BJ (cell line): ENCODE results near the gene PNLDC1. TPM values are rescaled to one million over a fixed set of nuclear protein-coding genes. Genes with fewer than 3 reads are reported as not detected.

Source experiments
- CTCF ChIA-PET: fragments of 350-600 bp; formaldehyde crosslinking; extraction: SDS; loops from one replicate; lab custom pipeline; 2021; ENCODE audit warnings: antibody characterized with exemption, inconsistent platforms; lab: Yijun Ruan, JAX
- POLR2A ChIA-PET: fragments of 300-600 bp; sonication (Branson Sonifier 250); formaldehyde crosslinking; extraction: SDS; loops from one replicate; lab custom pipeline; 2021; ENCODE audit warnings: antibody characterized with exemption; lab: Charles Lee
- DNase-seq: peaks from one replicate; pipeline ENCODE4 v3.0.0-alpha.2; 2011; ENCODE audit warnings: low read depth
- H3K27me3 ChIP-seq: 2 replicates; pipeline ENCODE4 v1.6.0; 2011; ENCODE audit warnings: low read length; ENCODE audit not compliant: control insufficient read depth, insufficient read depth
- H3K36me3 ChIP-seq: 2 replicates; pipeline ENCODE4 v1.5.1; 2011; ENCODE audit warnings: low read length; ENCODE audit not compliant: control insufficient read depth, insufficient read depth
- H3K4me3 ChIP-seq: 2 replicates; pipeline ENCODE4 v1.5.1; 2011; ENCODE audit warnings: low read depth, mild to moderate bottlenecking, control low read depth, low read length
- CTCF ChIP-seq: IDR thresholded peaks from 2 replicates; pipeline ENCODE4 v1.5.1; 2011; ENCODE audit warnings: low read depth, mild to moderate bottlenecking, control low read depth, inconsistent platforms, low read length, moderate library complexity; ENCODE audit not compliant: insufficient read depth
- polyA plus RNA-seq: library from polyadenylated mRNA; depleted of rRNA; stranded (reverse); fragments of >200 nt; gene quantifications from 2 replicates; pipeline ENCODE4 v1.2.3, GENCODE V29; 2011

PNLDC1 gene
- polyA plus RNA-seq, 1 experiment: not detected

DNA sequence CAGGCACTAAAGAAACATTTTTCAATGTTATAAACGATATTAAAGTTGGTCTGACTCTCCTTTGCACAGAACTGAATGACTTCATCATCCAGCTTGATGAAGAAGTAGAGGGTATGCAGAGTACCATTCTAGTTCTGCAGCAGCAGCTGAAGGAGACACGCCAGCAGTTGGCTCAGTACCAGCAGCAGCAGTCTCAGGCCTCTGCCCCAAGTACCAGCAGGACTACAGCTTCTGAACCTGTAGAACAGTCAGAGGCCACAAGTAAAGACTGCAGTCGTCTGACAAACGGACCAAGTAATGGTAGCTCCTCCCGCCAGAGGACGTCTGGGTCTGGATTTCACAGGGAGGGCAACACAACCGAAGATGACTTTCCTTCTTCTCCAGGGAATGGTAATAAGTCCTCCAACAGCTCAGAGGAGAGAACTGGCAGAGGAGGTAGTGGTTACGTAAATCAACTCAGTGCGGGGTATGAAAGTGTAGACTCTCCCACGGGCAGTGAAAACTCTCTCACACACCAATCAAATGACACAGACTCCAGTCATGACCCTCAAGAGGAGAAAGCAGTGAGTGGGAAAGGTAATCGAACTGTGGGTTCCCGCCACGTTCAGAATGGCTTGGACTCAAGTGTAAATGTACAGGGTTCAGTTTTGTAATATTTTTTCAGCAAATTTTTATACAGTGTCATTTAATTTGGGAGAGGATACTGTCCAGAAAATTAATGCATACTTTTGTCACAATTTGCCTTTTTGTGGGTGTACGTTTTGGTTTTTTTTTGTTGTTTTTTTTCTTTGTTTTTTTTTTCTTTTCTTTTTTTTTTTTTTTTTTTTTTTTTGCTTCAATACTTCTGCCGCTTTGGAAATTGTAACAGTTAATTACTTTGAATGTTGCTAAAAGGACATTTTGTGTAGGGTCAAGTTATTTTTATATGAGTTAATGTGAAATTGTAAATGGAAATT, 44.8 kb upstream of the PNLDC1 start:
- Histone ChIP-seq H3K4me3 (no peak overlapping the region), H3K27me3 (no peaks in the 10 kb centered on the region), H3K36me3 (peaks cover 13% of the 10 kb centered on the region)
- POLR2A ChIA-PET: no interaction called here
- no peak for DNase-seq
- CTCF ChIA-PET: interaction anchor here (0.8 to 1.5 kb wide), 2 partner anchors 35 to 63 kb away, joined by 3 read pairs; no protein-coding TSS in a partner anchor
- no peak for TF ChIP-seq CTCF

DNA sequence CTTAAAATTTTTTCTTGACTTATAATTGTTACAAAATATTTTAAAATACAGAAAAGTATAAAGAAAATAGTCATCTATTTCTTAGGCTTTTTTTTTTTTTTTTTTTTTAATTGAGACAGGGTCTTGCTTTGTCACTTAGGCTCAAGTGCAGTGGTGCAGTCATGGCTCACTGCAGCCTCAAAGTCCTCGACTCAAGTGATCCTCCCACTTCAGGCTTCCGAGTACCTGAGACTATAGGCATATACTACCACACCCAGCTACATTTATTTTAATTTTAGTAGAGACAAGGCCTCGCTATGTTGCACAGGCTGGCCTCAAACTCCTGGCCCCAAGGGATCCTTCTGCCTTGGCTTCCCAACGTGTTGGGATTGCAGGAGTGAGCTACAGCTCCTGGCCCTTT, 43.6 kb upstream of the PNLDC1 start:
- no peak for TF ChIP-seq CTCF
- Histone ChIP-seq H3K27me3 (no peaks in the 10 kb centered on the region), H3K4me3 (no peak overlapping the region), H3K36me3 (peaks cover 11% of the 10 kb centered on the region)
- CTCF ChIA-PET: interaction anchor here (1.0 kb wide), 1 partner anchor 24 kb away, joined by 3 read pairs; no protein-coding TSS in a partner anchor
- POLR2A ChIA-PET: no interaction called here
- no peak for DNase-seq

GRCh38 chr6:159758031-159759001, 41.8 kb upstream of the PNLDC1 start:
- peak; percentile 38 for TF ChIP-seq CTCF
- ChIA-PET CTCF (interaction anchor here (1.0 to 2.3 kb wide), 2 partner anchors 11 to 72 kb away, joined by 3 to 5 read pairs; no protein-coding TSS in a partner anchor), POLR2A (no interaction called here)
- H3K27me3 ChIP-seq: no peaks in the 10 kb centered on the region
- H3K36me3 ChIP-seq: peaks cover 8% of the 10 kb centered on the region
- no peak for DNase-seq
- no peak overlapping the region for H3K4me3 ChIP-seq

DNA sequence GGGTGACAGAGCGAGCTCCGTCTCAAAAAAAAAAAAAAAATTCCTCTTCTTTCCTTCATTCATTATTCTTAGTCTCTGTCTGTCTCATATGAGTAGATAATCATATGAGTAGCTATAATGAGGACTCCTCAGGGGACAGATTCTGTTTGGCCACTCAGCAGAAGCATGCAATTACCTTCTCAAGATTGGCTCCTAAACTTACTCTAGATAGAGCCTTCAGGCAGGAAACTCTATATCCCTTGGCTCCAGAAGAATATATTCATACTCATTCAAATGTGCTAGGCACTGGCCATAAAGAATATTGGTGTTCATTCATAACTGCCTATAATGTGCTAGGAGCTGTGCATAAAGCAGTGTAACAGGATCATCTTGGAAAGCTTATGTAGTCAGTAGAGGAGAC, 40.4 kb upstream of the PNLDC1 start:
- no peak for DNase-seq
- H3K27me3 ChIP-seq: no peaks in the 10 kb centered on the region
- no peak for TF ChIP-seq CTCF
- H3K36me3 ChIP-seq: peaks cover 8% of the 10 kb centered on the region
- ChIA-PET POLR2A (interaction anchor here (0.6 kb wide), 1 partner anchor 29 kb away, joined by 4 read pairs; no protein-coding TSS in a partner anchor), CTCF (interaction anchor here (0.6 to 2.3 kb wide), 4 partner anchors 8 to 127 kb away, joined by 3 to 6 read pairs (median 4); no protein-coding TSS in a partner anchor)
- H3K4me3 ChIP-seq: no peak overlapping the region
